GM12874 (cell line): ENCODE data around the gene SEPTIN5.

ENCODE experiments used
- TF ChIP-seq, protein P1 (sequence below): IDR thresholded peaks from 2 replicates; pipeline ENCODE4 v1.5.1; 2011; ENCODE audit warnings: low read depth, mild to moderate bottlenecking, control low read depth, low read length, moderate library complexity; ENCODE audit not compliant: insufficient read depth

The SEPTIN5 gene

DNA sequence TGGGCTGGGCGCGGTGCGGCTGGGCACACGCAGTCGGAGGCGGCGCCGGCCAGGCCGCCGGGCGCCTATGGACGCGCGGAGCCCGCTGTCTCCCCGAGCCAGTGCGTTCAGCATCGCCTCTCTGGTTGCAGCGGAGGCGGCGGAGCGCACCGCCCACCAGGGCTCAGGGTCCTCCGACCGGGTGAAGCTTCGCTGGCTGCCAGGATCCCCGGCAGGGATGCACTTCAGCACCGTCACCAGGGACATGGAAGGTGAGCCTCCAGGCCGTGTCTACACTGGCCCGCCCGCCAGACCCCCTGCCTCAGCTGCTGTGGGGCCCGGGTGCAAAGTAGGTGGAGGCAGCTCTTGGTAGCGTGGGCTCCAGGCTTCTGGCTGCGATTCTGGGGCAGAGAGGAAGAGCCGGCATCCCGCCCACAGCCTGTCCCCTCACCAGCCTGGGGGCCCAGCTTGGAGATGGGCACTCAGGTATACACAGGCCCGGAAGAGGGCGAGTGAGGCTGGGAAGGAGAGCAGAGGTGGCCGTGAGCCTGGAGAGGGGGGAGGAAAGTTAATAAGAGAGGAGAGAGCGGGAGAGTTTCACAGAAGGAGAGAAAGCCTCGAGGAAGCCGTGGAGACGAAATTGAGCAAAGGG lies 45.2 kb downstream of the SEPTIN5 start:
- TF ChIP-seq, protein P1, sequence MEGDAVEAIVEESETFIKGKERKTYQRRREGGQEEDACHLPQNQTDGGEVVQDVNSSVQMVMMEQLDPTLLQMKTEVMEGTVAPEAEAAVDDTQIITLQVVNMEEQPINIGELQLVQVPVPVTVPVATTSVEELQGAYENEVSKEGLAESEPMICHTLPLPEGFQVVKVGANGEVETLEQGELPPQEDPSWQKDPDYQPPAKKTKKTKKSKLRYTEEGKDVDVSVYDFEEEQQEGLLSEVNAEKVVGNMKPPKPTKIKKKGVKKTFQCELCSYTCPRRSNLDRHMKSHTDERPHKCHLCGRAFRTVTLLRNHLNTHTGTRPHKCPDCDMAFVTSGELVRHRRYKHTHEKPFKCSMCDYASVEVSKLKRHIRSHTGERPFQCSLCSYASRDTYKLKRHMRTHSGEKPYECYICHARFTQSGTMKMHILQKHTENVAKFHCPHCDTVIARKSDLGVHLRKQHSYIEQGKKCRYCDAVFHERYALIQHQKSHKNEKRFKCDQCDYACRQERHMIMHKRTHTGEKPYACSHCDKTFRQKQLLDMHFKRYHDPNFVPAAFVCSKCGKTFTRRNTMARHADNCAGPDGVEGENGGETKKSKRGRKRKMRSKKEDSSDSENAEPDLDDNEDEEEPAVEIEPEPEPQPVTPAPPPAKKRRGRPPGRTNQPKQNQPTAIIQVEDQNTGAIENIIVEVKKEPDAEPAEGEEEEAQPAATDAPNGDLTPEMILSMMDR = no peak

DNA sequence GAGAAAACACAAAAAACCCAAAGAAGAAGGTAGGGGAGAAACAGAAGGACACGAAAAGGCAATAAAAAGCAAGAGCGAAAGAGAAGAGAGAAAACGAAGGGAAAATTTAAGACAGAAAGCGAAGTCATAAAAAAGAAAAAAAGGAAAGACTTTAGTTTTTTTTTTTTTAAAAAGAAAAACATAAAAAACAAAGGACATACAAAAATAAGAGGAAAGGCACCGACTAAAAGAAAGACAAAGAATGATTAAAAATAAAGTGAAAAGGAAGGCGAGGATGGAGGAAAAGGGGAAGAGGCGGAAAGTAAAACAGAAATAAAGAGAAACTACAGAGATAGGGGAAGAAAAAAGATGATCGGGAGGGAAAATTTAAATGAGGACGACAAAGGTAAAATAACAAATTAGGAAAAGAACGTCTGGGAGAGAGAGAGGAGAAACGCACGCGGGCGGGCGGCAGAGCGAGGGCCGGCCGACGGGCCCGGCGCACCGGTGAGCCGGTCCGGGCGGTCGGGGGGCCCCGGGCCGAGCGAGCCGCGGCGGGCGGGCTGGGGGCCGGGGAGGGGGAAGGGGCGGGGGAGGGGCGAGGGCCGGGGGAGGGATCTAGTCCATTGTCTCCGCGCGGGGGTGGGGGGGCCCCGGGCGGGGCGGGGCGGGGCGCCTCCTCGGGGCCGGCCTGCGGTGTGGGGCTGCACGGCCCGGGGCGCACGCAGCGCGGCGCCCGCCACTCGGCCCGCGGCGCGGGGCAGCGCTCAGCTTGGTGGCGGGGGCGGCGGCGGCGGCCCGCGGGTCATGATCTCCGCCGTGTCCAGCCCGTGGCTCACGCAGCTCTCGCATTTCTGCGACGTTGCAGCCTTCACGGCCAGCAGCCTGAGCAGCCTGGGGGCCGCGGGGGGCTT lies 46.0 kb downstream of the SEPTIN5 start, which contains the start of gene TBX1:
TBX1 (plus strand) TSS at position 721 of the 893 bp plus-strand sequence; CDS start at position 787, 66 bp downstream.
- TF ChIP-seq, protein P1 = no peak

DNA sequence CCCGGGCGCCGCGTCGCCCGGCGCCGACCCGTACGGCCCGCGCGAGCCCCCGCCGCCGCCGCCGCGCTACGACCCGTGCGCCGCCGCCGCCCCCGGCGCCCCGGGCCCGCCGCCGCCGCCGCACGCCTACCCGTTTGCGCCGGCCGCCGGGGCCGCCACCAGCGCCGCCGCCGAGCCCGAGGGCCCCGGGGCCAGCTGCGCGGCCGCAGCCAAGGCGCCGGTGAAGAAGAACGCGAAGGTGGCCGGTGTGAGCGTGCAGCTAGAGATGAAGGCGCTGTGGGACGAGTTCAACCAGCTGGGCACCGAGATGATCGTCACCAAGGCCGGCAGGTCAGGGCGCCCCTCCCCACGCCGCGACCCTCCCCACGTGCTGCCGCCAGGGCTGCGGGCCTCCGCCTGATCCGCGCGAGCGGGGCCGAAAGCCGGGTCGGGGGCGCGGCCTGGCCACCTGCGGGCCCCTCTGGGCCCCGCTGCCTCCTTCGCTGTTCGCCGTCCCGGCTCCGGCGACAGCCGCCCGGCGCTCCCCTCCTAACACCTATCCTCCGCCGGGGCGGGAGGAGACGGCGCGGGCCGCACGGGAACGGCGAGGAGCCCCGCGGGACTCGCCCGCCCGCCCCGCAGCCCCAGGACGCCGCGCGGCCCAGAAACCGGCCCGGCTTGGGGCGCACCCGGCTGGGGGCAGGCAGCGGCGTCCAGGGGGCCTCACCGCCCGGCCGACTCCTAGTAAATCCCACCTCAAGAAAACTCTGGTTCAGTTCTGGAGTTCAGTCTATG lies 46.8 kb downstream of the SEPTIN5 start:
- TF ChIP-seq, protein P1 = no peak

DNA sequence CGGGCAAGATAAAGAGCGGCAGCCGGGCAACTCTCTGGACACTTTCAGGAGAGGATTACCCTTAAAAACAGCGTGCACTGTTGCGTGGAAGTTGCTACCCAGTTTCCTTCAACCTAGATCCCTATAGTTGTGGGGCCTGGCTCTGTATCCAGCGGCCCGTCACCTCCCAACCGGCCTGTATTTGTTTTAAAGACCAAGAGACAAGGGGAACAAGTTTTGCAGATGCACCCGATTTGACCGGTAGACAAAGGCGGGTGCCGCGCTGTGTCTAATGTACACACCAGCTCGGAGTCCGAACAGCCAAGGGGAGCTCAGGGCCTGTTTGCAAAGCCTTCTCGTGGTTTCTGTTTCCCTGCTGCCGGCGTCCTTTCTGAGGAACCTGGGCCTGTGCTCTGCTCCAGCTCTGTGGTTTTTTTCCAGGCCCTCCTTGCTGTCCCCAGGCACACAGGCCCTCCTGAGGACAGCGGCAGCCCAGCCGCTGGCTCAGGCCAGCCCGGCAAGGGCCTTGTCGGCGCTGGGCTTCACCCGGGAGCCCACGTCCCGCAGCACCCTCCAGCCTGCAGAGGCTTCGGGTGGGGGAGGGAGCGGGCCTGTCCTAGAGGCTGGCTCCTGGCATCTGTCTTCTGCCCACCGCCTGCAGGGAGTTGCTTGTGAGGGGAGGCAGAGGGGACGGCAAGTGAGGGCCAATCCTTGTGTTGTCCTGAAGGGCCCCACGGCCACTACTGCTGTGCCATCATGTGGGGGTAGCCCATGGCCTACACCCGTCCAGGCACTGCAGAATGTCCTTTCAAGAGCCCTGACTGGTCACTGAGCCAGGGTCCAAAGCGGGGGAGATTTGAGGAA lies 47.6 kb downstream of the SEPTIN5 start:
- TF ChIP-seq, protein P1 = no peak

DNA sequence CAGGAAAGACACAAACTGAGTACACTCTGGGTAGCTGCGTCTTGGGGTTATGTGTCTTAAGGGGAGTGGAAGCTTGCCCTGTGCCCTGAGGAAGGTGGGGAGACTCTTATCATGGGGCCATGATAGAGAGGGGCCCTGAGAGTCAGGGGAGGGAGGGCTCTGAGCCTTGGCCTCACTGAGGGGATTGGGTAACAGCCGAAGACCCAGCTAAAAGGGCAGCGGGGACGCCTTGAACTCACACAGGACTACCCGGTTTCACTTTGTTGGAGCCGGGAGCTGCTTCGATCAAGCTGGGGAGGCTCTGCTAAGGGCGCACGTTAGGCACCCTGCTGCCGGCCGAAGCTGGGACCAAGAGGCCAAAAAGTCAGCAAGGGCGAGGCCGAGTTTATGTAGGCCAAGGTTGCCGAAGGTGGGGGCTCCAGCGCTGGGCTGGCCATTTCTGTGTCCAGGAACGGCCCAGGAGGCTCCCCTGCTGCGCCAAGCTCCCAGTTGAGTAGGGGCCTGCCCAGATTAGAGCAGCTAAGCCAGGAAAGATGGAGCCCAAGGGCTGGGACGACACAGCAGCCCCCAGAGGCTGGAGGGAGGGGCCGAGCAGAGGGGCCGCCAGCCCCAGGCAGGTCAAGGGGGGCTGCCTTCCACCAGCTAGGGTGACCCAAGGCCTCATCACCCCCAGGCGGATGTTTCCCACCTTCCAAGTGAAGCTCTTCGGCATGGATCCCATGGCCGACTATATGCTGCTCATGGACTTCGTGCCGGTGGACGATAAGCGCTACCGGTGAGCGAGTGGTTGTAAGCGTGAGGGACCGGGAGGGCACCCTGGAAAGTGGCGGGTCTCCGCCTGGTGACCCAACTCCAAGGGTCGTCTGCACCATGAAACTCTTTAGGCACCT lies 48.5 kb downstream of the SEPTIN5 start:
- TF ChIP-seq, protein P1 = no peak
